IPS-20b (cell line): ENCODE measurements around the gene PDGFRB.

ENCODE experiments used
- H3K27ac ChIP-seq: one replicate; pipeline ENCODE4 v1.5.1; 2013; ENCODE audit warnings: low read length
- H3K27me3 ChIP-seq: 2 replicates; pipeline ENCODE4 v1.6.1; 2013; ENCODE audit warnings: mild to moderate bottlenecking, low read length, inconsistent platforms; ENCODE audit not compliant: insufficient read depth
- H3K36me3 ChIP-seq: 2 replicates; pipeline ENCODE4 v1.6.1; 2013; ENCODE audit warnings: low read depth, mild to moderate bottlenecking, inconsistent platforms, low read length, moderate library complexity; ENCODE audit not compliant: insufficient read depth
- H3K4me1 ChIP-seq: 2 replicates; pipeline ENCODE4 v1.6.1; 2013; ENCODE audit warnings: mild to moderate bottlenecking, control low read depth, inconsistent platforms, low read length, moderate library complexity; ENCODE audit not compliant: insufficient read depth
- H3K4me3 ChIP-seq: 2 replicates; pipeline ENCODE4 v1.5.1; 2013; ENCODE audit warnings: mild to moderate bottlenecking, low read length, inconsistent platforms
- H3K9ac ChIP-seq: 2 replicates; pipeline ENCODE4 v1.6.1; 2013; ENCODE audit warnings: low read depth, mild to moderate bottlenecking, inconsistent platforms, low read length, moderate library complexity
- H3K9me3 ChIP-seq: 2 replicates; pipeline ENCODE4 v1.6.1; 2013; ENCODE audit warnings: mild to moderate bottlenecking, low read depth, low read length, inconsistent platforms; ENCODE audit not compliant: insufficient read depth

Gene PDGFRB

DNA sequence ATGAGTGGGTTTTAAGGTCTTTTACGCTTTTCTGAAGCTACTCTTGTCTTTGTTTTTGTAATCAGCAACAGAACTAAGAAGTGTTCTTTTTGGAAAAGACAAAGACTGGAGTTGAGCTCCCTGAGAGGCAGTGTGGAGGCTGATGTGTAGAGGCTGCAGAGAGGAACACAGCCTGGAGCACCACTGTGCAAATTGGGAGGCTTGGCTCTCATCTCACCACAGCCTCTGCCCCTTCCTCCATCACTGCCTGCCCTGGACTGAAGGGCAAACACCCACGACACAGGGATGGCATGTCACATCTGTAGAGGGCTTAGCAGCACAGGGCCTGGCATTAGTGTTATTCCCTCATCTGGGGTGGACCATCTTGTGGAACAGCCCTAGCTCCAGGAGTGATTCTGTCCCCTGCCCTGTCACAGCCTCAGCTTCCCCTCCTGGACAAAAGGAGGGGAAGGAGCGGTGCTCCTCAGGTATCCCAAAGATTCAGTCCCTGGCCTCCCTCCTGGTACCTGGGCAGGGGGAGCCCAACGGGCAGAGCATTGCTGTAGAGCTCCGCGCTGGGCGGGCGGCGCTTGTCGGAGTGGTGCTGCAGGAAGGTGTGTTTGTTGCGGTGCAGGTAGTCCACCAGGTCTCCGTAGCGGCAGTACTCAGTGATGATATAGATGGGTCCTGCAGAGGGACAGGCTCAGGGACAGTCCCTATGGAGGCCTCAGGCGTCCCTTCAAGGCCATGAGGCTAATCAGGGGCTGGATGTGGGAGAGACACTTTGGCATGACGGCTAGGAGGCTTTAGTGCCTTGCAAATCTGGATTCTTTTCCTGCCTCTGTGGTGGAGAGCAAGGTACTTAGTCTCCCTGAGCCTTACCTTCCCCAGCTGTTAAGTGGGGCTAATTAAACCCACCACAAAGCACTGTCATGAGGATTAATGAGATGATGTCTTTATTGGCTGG lies 32.8 kb downstream of the PDGFRB start:
- H3K27me3 ChIP-seq: no peaks in the 10 kb centered on the region
- H3K4me3 ChIP-seq: no peak overlapping the region
- no peaks in the 10 kb centered on the region for H3K4me1 ChIP-seq
- no peaks in the 10 kb centered on the region for H3K36me3 ChIP-seq
- no peak overlapping the region for H3K27ac ChIP-seq
- no peak overlapping the region for H3K9ac ChIP-seq
- H3K9me3 ChIP-seq: no peaks in the 10 kb centered on the region

GRCh38 chr5:150122158-150122510 lies 33.5 kb downstream of the PDGFRB start:
- H3K27ac ChIP-seq: no peak overlapping the region
- H3K36me3 ChIP-seq: no peaks in the 10 kb centered on the region
- no peaks in the 10 kb centered on the region for H3K9me3 ChIP-seq
- H3K9ac ChIP-seq: no peak overlapping the region
- no peaks in the 10 kb centered on the region for H3K27me3 ChIP-seq
- no peak overlapping the region for H3K4me3 ChIP-seq
- H3K4me1 ChIP-seq: no peaks in the 10 kb centered on the region

GRCh38 chr5:150121448-150122157 lies 34.0 kb downstream of the PDGFRB start:
- no peaks in the 10 kb centered on the region for H3K9me3 ChIP-seq
- H3K9ac ChIP-seq: no peak overlapping the region
- H3K27me3 ChIP-seq: no peaks in the 10 kb centered on the region
- H3K4me3 ChIP-seq: no peak overlapping the region
- no peaks in the 10 kb centered on the region for H3K36me3 ChIP-seq
- H3K4me1 ChIP-seq: no peaks in the 10 kb centered on the region
- H3K27ac ChIP-seq: no peak overlapping the region

DNA sequence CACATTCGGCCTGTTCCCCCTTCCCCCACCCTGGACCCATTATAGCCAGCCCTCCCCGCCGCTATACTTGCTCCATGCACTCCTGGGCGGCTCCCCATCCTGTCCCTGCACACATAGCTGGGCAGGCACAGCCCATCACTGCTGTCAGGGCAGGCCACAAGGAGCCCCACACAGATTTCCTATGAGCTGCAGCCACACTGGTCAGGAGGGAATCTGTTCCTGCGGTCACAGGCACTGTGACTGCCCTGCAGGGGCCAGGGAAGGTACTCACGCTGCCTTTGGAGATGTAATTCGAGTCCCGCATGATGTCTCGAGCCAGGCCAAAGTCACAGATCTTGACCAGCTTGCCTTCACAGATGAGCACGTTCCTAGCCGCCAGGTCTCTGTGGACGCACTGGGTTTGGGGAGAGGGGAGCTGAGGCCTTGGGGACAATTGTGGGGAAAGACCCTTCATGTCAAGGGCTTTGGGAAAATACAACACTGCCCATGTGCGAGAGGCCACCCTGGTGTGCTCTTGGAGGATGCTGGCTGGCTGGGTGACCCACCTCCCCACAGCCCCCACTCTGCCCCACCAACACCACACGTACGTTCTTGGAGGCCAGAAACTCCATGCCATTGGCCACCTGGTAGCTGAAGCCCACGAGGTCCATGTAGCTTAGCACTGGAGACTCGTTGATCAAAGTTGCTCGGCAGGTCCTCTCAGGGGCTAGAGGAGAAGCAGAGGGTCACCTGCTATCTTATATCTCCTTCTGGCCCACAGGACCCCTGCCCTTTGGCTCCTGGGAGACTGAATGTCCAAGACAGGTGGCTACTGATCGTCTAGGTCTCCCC lies 34.8 kb downstream of the PDGFRB start:
- no peak overlapping the region for H3K9ac ChIP-seq
- H3K9me3 ChIP-seq: no peaks in the 10 kb centered on the region
- no peaks in the 10 kb centered on the region for H3K27me3 ChIP-seq
- no peak overlapping the region for H3K4me3 ChIP-seq
- no peak overlapping the region for H3K27ac ChIP-seq
- H3K4me1 ChIP-seq: no peaks in the 10 kb centered on the region
- no peaks in the 10 kb centered on the region for H3K36me3 ChIP-seq

DNA sequence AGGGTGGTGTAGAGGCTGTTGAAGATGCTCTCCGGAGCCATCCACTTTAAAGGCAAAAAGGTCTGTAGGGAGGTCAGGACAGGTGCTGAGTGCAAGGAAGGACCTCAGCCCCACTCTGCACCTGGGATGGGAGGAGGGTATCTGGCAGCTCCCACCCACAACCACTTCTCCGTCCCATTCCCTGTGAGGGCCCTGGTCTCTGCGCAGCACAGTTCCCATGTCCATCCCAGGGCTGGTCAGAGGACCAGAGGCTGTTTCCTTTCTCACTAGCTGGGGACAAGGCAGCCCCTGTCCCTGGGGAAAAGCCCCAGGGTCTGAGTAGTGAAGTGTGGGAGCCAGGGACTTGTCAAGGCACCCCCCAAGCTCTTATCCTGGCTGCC lies 35.6 kb downstream of the PDGFRB start:
- Histone ChIP-seq H3K27me3 (no peaks in the 10 kb centered on the region), H3K9me3 (no peaks in the 10 kb centered on the region), H3K27ac (no peak overlapping the region), H3K4me3 (no peak overlapping the region), H3K4me1 (no peaks in the 10 kb centered on the region), H3K36me3 (no peaks in the 10 kb centered on the region), H3K9ac (no peak overlapping the region)

GRCh38 chr5:150119421-150120061 lies 36.1 kb downstream of the PDGFRB start:
- H3K36me3 ChIP-seq: no peaks in the 10 kb centered on the region
- H3K4me1 ChIP-seq: no peaks in the 10 kb centered on the region

GRCh38 chr5:150118561-150119229 lies 37.0 kb downstream of the PDGFRB start:
- Histone ChIP-seq H3K27ac (no peak overlapping the region), H3K4me1 (no peaks in the 10 kb centered on the region), H3K36me3 (no peaks in the 10 kb centered on the region), H3K4me3 (no peak overlapping the region), H3K9ac (no peak overlapping the region), H3K27me3 (no peaks in the 10 kb centered on the region), H3K9me3 (no peaks in the 10 kb centered on the region)

More at GRCh38 chr5:150119421-150120061, 36.1 kb downstream of the PDGFRB start:
- Histone ChIP-seq H3K27ac (no peak overlapping the region), H3K27me3 (no peaks in the 10 kb centered on the region), H3K4me3 (no peak overlapping the region), H3K9me3 (no peaks in the 10 kb centered on the region), H3K9ac (no peak overlapping the region)

DNA sequence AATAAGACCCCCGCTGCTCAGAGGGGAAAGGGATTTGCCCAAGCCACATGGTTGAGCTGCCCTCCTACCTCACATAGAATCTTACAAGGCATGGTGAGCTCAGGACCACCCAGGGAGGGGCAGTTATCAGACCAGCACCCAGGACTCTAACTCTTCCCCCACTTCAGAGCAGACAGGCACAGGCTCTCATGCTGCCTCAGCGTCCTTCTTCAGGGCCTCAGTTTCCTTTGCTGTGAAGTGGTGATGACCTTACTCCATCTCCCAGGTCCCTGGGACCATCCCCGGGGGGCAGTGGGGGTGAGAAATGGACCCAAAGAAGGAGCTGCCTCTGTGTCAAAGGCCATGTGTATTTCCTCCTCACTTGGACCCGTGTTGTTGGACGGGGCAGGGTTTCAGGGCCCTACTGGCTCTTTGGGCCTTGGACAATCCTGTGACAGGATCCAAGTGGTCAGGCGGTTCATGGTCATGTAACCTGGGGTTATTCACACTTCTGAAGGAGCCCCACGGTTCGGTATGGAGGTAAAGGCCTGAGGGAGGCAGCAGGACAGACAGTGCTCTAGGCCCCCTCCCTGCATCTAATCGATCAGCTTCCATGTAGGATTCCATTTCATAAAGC lies 37.6 kb downstream of the PDGFRB start:
- H3K4me1 ChIP-seq: no peaks in the 10 kb centered on the region
- H3K9me3 ChIP-seq: no peaks in the 10 kb centered on the region
- no peaks in the 10 kb centered on the region for H3K27me3 ChIP-seq
- H3K4me3 ChIP-seq: no peak overlapping the region
- no peak overlapping the region for H3K9ac ChIP-seq
- H3K36me3 ChIP-seq: no peaks in the 10 kb centered on the region
- H3K27ac ChIP-seq: no peak overlapping the region

DNA sequence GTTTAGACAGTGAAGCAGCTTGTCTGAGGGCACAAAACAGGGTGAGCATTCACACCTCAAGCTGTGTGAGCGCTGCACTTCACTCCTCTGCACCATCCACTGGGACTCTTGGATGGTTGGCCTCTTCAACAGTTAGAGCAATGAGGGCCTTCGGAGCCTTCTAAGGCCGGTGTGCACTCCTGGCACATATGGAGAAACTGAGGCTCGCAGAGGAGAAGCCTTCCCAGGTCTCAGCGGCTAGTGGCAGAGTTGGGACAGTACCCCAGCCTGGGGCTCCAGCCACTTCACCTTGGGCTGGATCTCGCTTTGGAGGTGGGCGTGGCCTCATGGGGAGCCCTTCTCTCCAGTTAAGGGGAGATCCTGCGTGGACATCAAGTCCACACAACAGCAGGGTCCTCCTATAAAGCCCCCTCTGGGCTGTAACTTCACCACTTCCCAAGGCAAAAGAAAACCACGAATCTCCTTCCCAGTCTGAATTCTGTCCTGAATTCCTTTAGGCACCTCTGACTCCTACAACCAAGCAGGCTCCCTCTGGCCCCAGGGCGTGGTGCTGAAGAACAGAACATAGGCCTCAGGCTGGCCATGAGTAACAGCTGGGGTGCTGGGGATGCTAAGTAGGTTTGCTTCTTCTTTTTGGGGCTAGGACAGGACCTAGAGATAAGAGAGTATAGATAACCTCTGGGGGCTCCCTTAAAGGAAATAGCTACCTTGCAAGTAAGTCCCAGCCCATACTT lies 38.8 kb downstream of the PDGFRB start:
- Histone ChIP-seq H3K9ac (no peak overlapping the region), H3K9me3 (no peaks in the 10 kb centered on the region), H3K4me3 (no peak overlapping the region), H3K27ac (no peak overlapping the region), H3K27me3 (no peaks in the 10 kb centered on the region), H3K36me3 (no peaks in the 10 kb centered on the region), H3K4me1 (no peaks in the 10 kb centered on the region)

DNA sequence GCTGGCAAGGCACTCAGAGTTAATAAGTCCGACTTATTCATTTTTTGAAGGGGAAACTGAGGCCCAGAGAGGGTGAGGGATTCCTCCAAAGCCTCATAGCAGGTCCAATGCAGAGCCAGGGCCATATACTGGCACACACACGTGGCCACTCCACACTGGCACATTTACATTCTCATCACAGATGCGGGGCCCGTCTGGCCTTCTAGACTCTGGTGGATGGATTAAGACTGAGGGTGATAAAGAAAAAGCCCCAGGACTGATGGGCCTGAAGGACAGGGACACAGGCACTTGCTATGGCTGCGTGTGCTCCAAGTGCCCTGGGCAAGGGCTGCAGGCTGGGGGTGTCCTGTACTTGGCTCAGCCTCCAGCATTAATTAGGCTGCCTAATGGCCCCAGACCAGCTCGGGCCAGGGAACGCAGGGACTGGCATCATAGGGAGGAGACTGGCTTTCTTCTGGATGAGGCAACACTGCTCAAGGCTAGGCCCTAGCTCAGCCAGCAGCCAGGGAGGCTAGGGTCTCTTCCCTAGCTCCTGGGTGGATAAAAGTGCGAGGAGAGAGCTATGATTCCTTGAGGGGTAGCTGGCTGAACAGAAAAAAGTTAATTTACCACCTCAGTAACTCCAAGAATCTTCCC lies 40.8 kb downstream of the PDGFRB start:
- Histone ChIP-seq H3K36me3 (no peaks in the 10 kb centered on the region), H3K9me3 (no peaks in the 10 kb centered on the region), H3K9ac (no peak overlapping the region), H3K27me3 (no peaks in the 10 kb centered on the region), H3K4me1 (no peaks in the 10 kb centered on the region), H3K27ac (no peak overlapping the region), H3K4me3 (no peak overlapping the region)
